HG03196 (cell line): ENCODE measurements around the gene SARDH.

Experiments used
- ATAC-seq: cut with Tn5 transposase; IDR thresholded peaks from one replicate; pipeline ENCODE4 v1.9.1; 2021; ENCODE audit not compliant: unreplicated experiment

The SARDH gene

DNA sequence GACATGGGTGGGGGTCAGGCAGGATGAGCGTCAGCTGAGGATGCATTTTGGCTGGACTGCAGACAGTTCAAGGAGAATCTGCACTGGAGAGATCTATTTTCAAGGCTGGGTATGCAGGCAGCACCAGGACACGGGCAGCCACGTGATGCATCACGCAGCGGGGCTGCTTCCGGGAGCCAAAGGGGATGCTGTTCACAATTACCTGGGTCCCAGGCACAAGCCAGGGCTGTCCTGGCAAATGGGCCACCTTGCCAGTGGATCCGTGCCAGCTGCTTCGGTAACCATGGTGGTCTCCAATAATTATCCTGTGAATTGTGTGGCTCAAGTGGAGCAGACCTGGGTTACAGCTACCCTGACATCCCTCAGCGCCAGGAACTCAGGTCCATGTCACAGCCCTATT lies 84.5 kb downstream of the SARDH start:
- no peak for ATAC-seq

DNA sequence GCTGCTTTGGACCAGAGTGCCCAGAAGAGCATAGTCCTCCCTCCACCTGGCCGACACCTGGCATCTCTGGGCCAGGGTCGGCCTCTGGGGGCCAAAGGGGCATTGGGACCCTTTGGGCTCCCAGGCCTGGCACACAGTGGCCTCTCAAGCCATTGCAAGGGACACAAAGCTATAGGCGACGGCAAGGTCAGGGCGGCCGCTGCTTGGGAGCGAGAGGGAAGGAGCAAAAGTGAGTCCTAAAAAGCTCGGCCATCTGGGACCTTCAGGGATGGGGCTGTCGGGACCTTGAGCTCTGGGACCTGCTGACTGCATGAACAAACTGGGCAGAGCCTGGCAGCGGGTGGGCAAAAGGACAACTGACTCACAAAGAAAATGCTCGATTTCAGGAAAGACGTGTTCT lies 88.1 kb downstream of the SARDH start:
- no peak for ATAC-seq

DNA sequence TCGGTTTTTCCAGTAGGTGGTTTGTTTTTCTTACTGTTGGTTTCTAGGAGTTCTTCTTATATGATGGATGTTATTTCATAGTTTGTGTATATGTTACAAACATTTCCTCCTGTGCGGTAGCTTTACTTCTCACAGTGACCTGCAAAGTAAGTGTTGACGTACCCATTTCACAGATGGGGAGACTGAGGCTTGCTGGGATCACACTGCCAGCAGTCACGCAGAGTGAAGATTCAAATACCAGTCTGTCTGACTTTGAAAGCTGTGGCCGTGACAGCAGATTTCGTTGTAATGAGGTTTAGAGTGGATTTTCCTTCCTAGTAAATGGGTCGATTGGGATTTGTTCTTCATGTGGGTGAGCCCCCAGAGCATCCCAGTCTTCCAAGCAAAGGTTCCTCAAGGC lies 89.0 kb downstream of the SARDH start:
- no peak for ATAC-seq

DNA sequence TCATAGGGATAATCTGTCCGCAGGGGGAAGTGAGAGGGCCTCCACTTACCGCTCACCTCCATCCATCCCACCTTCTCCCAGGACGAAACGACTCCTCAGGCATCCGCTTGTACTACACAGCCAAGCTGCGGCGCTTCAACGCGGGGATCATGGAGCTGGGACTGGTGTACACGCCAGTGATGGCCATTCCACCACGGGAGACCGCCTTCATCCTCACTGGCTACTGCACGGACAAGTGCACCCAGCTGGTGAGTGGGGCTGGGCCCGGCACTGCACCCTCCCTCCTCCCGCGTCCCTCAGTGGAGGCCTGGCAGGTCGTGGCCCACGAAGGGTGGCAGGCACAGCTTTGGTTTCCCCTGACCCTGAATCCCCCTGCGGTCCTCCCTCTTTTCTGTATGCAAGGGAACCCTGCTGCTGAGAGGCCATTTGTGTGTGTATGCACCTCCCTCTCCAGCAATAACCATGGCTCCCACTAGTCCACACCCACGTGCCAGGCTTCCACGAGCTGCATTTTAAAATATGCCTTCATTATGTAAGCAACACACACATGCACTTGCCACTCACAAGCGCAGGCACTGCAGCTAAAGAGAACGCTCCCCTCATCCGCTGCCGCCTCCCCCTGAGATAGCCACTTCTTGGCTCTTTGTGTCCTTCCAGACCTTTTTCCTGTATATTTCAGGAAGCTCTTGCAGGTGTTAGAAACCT lies 90.2 kb downstream of the SARDH start:
- ATAC-seq: no peak

DNA sequence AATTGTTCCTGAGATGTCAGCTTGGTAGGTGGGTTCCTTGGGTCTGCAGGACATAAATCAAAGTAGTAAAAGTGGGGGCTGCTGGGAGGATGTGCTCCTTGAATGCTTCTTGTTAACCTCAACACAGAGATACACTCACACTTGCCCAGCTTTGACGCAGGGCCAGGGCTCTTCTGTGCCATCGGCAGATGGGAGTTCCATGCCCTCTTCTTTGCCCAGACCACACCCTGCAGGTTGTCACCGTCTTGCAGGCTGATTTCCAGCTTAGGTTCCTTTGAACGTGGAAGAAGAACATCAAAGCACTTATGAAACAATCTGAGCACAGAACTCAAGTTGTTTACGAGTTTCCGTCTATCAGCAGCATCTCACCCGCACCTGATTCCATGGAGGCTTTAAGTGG lies 91.0 kb downstream of the SARDH start:
- ATAC-seq: no peak

DNA sequence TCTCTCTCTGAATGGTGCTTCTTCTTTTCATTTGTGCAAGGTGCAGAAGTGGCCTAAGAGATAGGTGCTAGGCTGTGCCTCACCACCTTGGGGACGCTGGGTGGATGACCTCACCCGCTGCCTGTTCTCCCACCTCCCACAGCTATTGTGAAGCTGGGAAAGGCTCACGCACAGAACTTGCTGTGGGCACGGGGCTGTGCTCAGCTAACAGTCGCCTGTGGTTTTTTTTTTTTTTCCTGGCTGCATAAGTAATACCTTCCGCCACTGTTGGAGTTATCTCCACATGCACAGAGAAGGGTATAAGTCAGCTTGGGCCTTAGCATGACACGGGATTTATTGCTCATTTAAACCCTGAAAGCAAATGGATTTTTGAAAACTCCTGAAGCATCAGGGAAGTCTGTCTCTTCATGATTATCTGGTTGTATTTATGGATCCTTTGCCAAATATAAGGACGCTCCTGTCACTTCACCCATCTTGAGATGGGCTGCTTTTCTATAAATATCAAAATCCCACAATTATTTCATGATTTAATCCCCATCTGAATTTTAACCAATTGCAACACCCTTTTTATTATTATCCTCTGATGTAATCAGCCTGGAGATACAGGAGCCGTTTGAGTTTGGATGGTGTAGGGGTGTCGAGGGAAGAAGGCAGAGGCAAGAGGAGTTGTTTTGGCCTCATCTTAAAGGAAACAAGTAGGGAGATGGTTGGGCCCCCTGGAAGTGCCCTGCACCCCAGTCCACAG lies 93.0 kb downstream of the SARDH start:
- ATAC-seq: no peak

DNA sequence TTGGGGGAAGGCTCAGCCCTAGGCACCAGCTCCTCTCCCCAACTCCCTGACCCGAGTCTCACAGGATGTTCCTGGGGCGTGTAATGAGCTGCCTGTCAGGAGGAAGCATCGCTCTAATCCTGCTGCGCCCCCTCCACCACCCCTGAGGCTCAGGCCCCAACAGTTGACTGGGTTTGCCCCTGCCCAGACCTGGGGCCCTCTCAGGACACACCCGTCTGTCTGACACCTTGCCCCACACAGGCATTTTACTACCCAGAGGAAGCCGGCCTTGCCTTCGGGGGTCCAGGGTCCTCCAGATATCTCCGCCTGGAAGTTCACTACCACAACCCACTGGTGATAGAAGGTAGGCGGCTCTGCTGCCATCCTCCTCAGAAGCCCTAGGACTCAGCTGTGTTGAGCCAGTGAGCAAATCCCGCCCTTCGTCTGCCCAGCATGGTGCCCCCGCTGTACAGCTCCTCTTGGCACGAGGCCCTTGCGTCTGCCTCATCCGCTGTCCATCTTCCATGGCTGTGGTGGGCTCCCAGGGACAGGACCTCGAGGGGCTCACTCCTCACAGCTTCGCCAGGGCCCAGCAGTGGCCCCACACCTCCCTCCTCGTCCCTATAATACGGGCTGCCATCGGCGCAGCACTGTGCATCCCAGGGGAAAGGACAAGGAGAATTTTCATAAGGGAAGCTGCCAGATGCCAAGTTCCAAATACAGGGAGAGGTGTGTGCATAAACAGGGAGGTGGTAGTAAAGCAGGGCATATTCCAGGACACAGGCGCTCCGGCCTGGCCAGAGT lies 94.0 kb downstream of the SARDH start:
- no peak for ATAC-seq

DNA sequence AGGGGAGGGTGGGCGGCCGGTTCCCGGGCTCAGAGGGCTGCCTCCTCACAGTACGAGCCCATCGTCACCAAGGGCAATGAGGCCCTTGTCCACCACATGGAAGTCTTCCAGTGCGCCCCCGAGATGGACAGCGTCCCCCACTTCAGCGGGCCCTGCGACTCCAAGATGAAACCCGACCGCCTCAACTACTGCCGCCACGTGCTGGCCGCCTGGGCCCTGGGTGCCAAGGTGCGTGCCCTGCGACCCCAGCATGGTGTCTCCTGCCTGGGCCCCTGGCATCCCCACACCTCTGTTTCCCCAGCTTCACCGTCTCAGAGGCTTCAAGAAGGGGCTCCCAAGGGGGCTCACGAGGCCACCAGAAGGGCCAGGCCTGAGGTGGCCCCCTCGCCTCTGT lies 94.8 kb downstream of the SARDH start:
- ATAC-seq: no peak

DNA sequence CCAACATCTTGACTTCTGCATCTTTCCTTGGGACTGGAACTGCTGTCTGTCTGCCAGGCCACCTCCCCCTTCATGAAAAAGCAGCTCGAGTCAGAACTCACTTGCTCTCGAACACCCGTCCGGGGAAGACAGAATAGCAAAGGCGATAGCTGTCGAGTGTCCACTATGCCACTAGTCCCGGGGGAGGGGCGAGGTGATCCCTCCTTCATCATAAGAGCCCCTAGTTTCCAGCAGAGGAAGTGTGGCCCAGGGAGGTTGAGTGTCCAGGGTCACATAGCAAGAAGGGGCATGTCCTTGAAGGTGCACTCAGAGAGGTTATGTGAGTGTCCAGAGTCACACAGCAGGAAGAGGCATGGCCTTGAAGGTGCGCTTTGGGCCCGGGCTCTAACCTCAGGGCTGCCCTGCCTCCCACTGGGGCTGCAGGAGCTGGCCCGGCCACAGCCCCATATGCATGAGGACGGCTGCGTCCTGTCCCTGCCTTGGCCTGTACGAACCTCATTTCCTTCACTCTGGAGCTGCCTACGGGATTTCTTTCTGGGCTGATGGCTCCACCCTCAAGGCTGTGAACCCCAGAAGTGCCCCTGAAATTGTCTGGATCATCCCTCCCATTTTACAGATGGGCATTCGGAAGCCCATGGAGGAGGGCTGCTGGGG lies 95.3 kb downstream of the SARDH start:
- no peak for ATAC-seq

DNA sequence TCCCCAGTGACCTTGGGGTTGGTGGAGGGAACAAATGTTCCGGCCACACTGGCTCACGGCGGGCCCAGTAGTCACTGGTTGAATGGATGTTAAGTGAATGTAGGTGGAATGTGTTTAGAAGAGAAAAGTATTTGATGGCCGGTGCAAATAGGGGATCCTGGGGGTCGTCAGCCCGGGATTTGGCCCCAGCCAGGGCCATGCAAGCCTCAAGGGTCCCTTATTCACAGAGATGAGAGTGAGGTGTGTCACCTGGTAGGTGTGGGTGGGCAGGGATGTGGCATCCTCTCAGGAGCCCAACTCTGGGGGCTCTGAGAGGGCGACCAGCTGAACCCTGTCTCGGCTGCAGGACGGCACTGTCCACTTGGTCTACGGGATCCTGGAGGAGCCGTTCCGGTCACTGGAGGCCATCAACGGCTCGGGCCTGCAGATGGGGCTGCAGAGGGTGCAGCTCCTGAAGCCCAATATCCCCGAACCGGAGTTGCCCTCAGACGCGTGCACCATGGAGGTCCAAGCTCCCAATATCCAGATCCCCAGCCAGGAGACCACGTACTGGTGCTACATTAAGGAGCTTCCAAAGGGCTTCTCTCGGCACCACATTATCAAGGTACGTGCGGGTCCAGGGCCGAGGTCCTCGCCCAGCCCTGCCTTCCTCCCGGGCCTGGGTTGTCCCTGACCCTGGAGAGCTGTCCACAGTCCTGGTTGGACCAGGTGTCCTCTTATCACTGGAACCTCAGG lies 96.1 kb downstream of the SARDH start:
- no peak for ATAC-seq

DNA sequence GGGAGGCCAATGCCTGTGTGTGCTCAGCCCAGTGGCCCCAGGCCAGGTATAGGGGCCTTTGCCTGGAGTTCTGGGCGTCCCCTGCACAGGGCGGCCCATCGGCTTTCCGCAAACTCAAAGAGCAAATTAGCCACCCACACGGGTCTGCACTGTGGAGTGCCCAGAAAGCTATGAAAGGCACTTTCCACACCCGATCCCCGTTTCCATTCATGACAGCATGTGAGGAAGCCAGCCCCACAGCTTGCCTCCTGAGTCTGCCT lies 96.8 kb downstream of the SARDH start:
- no peak for ATAC-seq

DNA sequence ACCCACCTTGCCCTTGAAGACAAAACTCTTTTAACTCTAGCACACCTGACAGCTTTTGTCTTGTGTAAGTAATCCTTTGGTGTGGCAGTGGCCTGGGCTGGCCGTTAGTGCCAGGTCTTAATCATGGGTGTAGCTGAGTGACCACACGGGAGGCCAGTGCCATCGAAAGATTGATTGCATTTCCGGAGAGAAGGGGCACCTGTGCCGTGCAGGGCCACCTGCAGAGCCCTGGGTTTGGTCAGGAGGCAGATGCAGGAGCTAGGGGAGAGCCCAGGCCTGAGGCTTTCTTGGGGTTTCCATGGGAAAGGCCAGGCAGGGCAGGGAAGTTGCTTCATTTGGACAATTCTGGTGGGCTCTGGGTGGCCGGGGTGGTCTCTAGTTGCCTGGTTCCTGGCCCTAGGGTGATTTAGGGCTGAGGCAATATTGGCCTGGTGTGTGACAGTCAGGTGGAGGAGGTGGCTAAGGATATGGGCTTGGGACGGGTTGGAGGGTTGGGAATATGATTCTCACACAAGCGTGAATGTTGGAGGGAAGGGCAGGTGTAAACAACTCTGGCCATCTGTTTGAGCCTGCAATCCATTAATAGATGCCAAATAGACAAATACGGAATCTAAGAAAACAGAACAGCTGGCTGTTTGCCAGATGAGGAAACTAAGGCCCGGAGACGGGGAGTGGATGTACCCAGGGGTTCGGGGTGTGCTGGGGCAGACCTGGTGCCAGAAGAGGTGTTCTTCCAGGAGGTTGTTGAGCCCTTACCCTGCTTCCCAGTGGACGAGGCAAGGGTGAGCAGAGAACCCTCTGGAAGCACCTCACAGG lies 97.4 kb downstream of the SARDH start:
- ATAC-seq: no peak

DNA sequence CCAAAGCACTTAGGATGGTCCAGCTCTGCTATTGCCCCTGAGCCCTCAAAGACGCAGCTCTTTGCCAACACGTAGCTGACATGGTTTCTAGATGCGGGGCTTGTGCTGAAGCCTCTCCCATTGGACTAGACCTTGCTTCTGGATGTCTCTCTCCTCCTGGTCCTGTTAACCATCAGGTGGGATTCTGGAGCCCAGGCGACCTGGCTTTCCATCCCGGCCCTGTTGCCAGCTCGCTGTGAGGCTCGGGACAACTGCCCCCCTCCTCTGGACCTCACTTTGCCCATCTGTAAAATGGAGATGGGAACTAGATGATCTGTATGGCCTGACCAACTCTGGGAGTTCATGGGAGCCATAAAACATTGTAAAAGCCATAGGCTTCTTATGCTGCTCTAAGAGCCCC lies 98.0 kb downstream of the SARDH start:
- no peak for ATAC-seq

DNA sequence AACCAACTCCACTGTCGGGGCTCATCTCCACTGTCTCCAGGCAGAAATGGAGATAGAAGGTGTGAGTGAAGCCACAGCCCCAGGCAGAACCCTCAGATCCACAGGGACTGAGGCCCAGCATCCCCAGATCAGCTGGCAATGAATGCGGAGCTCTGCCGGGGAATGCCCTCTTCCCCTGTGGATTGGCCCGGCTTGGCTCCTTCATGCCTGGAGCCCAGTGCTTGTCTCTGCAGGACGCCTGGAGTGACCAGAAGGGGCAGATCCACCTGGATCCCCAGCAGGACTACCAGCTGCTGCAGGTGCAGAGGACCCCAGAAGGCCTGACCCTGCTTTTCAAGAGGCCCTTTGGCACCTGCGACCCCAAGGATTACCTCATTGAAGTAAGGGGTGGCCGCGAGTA lies 98.5 kb downstream of the SARDH start:
- no peak for ATAC-seq

DNA sequence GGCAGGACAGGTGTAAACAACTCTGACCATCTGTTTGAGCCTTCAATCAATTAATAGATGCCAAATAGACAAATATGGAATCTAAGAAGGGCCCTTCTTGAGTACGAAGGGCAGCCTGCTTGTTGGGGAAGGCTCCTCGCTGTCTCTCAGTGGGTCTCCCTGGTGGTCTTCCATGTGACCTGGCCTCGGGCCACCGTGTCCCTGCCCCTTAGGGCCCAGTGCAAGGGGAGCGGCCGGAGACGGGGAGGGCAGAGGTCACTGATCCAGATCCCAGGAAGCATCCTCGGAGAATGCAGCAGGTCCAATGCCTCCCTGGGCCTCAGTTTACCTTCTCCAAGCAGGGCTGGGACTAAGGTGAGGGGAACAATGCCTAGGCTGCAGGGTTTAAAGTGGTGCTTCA lies 99.4 kb downstream of the SARDH start:
- ATAC-seq: no peak

DNA sequence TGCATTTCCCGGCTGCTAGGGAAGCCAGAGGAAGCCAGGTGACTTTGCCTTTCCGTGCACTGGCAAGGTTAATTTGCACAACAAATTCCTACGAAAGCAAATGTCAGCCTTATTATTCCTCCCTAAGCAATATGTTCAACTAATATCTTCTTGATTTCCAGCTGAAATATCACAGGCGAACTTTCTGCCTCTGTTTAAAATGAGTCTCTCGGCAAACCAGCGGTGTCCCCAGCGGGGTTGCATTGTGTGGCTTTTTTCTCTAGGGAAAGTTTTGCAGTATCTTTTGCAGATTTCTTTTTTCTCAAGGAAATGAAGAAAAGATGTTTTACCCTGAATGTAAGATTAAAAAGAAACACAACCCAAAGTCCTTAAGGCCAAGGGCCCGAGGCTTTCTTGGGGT lies 100.1 kb downstream of the SARDH start:
- no peak for ATAC-seq

DNA sequence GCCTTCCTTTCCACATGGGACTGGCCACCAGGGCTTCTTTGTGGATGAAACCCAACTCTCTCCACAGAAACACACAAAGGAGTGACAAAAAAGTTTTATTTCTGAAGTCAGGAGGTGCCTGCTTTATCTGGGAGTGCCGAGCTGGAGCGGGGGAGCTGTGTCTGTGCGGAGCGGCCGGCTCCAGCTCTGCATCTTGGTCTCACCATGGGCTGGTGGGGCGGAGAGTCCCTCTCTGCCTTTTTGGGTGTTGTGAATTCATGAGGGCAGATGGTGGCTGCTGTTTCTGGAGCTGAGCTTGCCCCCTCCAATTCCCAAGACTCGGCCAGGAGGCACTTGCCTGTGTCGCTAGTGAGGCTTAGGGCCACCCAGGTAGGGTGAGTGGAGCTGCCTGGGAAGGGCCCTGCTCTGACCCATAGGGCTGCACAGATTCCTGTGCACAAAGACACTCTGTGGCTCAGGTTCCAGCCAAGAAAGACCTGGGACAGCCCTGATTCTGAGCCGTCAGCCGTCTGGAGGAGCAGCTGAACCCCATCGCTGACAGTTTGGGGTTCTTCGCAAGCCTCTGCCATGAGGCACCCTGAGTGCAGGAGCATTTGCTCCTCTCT lies 100.6 kb downstream of the SARDH start:
- ATAC-seq: no peak

DNA sequence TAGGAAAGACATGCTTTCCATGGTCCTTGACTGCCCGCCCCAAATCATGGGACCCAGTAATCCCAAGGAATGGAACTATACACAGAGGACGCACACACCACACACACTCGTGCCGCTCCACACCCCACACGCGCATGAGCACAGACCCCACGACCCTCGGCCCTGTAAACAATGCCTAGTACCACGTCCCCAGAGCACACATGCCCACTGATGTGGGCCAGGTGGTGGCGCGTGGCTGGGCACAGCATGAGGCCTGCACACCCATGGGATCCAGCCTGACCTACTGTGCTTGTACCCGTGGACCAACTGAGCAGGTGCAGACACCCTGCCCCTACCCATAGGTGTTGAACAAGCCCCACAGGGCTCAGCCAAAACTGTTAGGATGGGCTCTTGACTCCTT lies 101.2 kb downstream of the SARDH start:
- ATAC-seq: no peak

DNA sequence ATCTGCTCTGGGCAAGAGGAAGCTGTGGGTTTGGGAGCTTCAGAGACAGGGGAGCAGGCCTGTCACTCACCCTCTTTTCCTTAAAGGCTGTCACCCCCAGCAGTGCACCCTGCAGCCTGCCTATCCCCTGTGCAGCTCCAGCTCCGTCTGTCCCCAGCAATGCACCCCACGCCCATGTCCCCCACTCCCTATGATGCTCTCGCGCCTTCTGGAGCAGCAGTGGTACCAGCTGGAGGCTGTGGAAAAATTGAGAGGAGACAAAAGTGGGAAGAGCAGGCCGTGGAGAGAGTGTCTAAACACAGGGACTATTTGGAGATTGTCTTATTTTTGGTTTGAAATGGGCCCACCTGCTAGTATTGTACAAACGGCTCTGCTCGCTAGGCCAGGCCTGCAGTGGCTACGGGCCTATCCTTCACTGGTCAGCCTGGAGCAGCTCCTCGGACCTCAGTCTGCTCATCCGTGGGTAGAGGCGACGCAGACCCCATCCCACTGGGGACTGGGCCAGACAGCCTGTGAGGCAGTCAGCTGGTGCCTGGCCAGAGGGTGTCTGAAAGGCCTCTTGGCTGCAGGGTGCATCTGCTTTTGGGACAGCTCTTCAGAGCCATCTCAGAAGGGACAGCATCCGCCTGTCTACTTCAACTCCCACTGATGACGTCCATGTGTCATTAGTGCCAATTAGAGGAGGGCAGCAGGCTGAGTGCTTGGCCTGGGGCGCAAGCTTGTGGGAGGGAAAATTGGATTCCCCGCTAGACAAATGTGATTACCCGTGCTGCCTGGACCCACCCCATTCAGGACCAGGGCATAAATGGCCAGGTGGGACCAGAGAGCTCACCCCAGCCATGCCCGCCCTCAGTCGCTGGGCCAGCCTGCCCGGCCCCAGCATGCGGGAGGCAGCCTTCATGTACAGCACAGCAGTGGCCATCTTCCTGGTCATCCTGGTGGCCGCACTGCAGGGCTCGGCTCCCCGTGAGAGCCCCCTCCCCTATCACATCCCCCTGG lies 102.3 kb downstream of the SARDH start, which contains the start of gene DBH:
TSS of gene DBH (plus strand) at position 831 of the 999 bp plus-strand sequence. CDS start at position 840, 9 bp downstream.
- ATAC-seq: no peak
